HL-60 (cell line): ENCODE measurements around the gene CCNE1.

Source experiments
- DNase-seq, 2 experiments: peaks; one replicate each; pipeline ENCODE4 v3.0.0-alpha.2; 2010 to 2020; ENCODE audit warnings: low read depth in 1 of 2, low spot score in 1 of 2
- H3K27ac ChIP-seq: fragments of 250-450 bp; sonication (Bioruptor Pico); replicated peaks from 2 replicates; pipeline ENCODE4 v1.5.1; 2020; ENCODE audit warnings: mild to moderate bottlenecking, moderate library complexity
- H3K27me3 ChIP-seq: fragments of 250-450 bp; sonication (Bioruptor Pico); 2 replicates; pipeline ENCODE4 v1.5.1; 2021; ENCODE audit warnings: mild to moderate bottlenecking, moderate library complexity; ENCODE audit not compliant: insufficient read depth, poor library complexity, severe bottlenecking
- H3K4me3 ChIP-seq: replicated peaks from 2 replicates; pipeline ENCODE4 v1.5.1; 2011; ENCODE audit warnings: mild to moderate bottlenecking, control low read depth, low read length; ENCODE audit not compliant: insufficient read depth
- CTCF ChIP-seq: IDR thresholded peaks from one replicate; pipeline ENCODE4 v1.5.1; 2011; ENCODE audit warnings: low read length, control low read depth, inconsistent platforms; ENCODE audit not compliant: insufficient read depth
- GABPA ChIP-seq: IDR thresholded peaks from 2 replicates; pipeline ENCODE4 v1.6.1; 2012; ENCODE audit warnings: low read depth
- POLR2AphosphoS5 ChIP-seq: IDR thresholded peaks from 2 replicates; pipeline ENCODE4 v1.6.1; 2012; ENCODE audit warnings: low read depth
- SPI1 ChIP-seq: IDR thresholded peaks from 2 replicates; pipeline ENCODE4 v1.6.1; 2012; ENCODE audit warnings: low read depth, mild to moderate bottlenecking, borderline replicate concordance
- TF ChIP-seq, protein P1 (sequence below): IDR thresholded peaks from 2 replicates; pipeline ENCODE4 v1.6.1; 2012; ENCODE audit warnings: low read depth; ENCODE audit not compliant: insufficient replicate concordance

CCNE1 gene

GRCh38 chr19:29844891-29845573 lies 33.2 kb downstream of the CCNE1 start:
- no peaks in the 10 kb centered on the region for H3K27me3 ChIP-seq
- peak overlapping the region; percentile 73 for H3K4me3 ChIP-seq
- peak; percentile 82 to 91 for DNase-seq
- TF ChIP-seq GABPA = no peak
- TF ChIP-seq POLR2AphosphoS5 = no peak
- no peak for TF ChIP-seq CTCF
- no peak for TF ChIP-seq SPI1
- peak overlapping the region; percentile 68 for H3K27ac ChIP-seq

DNA sequence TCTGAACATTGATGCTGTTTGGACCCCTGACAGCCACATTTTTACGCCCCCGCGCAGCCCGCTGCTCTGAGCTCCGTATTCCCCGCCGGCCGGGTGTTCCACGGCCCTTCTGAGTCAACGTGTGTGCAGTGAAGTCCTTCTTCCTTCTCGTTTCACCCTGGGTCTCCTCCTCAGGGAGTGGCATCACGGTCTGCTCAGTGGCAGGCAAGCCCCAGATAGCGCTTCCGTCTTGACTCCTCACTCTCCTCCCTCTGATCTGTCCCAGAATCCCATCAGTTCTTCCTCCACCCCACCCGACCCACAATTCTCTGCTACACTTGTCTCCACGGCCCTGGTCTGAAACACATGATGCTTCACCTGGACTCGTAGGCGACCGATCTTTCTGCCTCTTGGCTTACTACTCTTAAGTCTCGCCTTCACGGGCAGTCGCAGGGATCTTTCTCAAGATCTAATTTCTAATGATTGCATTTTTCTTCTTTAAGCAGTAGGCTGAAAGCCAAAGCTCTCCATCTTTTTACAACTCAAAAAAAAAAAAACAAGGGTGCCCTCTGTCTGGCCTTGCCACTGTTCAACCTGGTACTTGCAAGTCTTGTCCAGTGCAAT lies 33.9 kb downstream of the CCNE1 start:
- Histone ChIP-seq H3K27me3 (no peaks in the 10 kb centered on the region), H3K27ac (peak overlapping the region; percentile 68), H3K4me3 (peak overlapping the region; percentile 73)
- TF ChIP-seq CTCF = no peak
- TF ChIP-seq, protein P1, sequence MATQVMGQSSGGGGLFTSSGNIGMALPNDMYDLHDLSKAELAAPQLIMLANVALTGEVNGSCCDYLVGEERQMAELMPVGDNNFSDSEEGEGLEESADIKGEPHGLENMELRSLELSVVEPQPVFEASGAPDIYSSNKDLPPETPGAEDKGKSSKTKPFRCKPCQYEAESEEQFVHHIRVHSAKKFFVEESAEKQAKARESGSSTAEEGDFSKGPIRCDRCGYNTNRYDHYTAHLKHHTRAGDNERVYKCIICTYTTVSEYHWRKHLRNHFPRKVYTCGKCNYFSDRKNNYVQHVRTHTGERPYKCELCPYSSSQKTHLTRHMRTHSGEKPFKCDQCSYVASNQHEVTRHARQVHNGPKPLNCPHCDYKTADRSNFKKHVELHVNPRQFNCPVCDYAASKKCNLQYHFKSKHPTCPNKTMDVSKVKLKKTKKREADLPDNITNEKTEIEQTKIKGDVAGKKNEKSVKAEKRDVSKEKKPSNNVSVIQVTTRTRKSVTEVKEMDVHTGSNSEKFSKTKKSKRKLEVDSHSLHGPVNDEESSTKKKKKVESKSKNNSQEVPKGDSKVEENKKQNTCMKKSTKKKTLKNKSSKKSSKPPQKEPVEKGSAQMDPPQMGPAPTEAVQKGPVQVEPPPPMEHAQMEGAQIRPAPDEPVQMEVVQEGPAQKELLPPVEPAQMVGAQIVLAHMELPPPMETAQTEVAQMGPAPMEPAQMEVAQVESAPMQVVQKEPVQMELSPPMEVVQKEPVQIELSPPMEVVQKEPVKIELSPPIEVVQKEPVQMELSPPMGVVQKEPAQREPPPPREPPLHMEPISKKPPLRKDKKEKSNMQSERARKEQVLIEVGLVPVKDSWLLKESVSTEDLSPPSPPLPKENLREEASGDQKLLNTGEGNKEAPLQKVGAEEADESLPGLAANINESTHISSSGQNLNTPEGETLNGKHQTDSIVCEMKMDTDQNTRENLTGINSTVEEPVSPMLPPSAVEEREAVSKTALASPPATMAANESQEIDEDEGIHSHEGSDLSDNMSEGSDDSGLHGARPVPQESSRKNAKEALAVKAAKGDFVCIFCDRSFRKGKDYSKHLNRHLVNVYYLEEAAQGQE = no peak
- no peak for TF ChIP-seq SPI1
- TF ChIP-seq GABPA = no peak
- TF ChIP-seq POLR2AphosphoS5 = no peak
- peak in 1 of 2 experiments; percentile 57 for DNase-seq

- TF ChIP-seq, protein P1 = no peak
- no peak for TF ChIP-seq CTCF
- no peak for TF ChIP-seq POLR2AphosphoS5
- no peak for TF ChIP-seq GABPA
- no peak for TF ChIP-seq SPI1
- DNase-seq = no peak
- Histone ChIP-seq H3K27ac (no peak overlapping the region), H3K4me3 (no peak overlapping the region), H3K27me3 (peaks cover 3% of the 10 kb centered on the region)
These were observed 37.4 kb downstream of the CCNE1 start for GRCh38 chr19:29849208-29849607.

GRCh38 chr19:29850482-29850881 lies 38.7 kb downstream of the CCNE1 start:
- peaks cover 3% of the 10 kb centered on the region for H3K27me3 ChIP-seq
- H3K4me3 ChIP-seq = no peak overlapping the region
- no peak for DNase-seq
- TF ChIP-seq CTCF (no peak), GABPA (no peak), POLR2AphosphoS5 (no peak), SPI1 (no peak)
- TF ChIP-seq, protein P1 = no peak
- no peak overlapping the region for H3K27ac ChIP-seq
